SHP77 treated with DMSO at 0.1 percent for 48 hours (cell line): ENCODE data around the gene CCSER1.
A peak's percentile ranks its signal among the peaks of the same experiment; 100 is the strongest.
"Not testable (repeated sequence)": the region's sequence is repeated elsewhere in the genome, so short reads cannot be mapped to it uniquely, and the experiment has no call there.

Experiments
- DNase-seq: peaks from one replicate; lab custom pipeline; 2025; lab: John Stamatoyannopoulos, UW

CCSER1 gene

GRCh38 chr4:91282217-91282616 is 1155.0 kb downstream of the CCSER1 start:
- no peak for DNase-seq

- no peak for DNase-seq
Measured at GRCh38 chr4:91283726-91284230, 1156.6 kb downstream of the CCSER1 start.

GRCh38 chr4:91284480-91284879 is 1157.3 kb downstream of the CCSER1 start:
- no peak for DNase-seq

GRCh38 chr4:91285487-91285886 is 1158.3 kb downstream of the CCSER1 start:
- DNase-seq: no peak

GRCh38 chr4:91288702-91289311 is 1161.6 kb downstream of the CCSER1 start:
- peak; percentile 8 for DNase-seq

GRCh38 chr4:91298156-91298700 is 1171.0 kb downstream of the CCSER1 start:
- DNase-seq: no peak

GRCh38 chr4:91298824-91299223 is 1171.6 kb downstream of the CCSER1 start:
- DNase-seq: no peak

- DNase-seq: no peak
Measured at GRCh38 chr4:91302120-91302519, 1174.9 kb downstream of the CCSER1 start.

- no peak for DNase-seq
Measured at GRCh38 chr4:91304292-91304691, 1177.1 kb downstream of the CCSER1 start.

- DNase-seq: no peak
Measured at GRCh38 chr4:91317434-91317833, 1190.2 kb downstream of the CCSER1 start.

- no peak for DNase-seq
Measured at GRCh38 chr4:91319556-91320268, 1192.5 kb downstream of the CCSER1 start.

GRCh38 chr4:91322961-91323360 is 1195.8 kb downstream of the CCSER1 start:
- DNase-seq: no peak

- DNase-seq: no peak
Measured at GRCh38 chr4:91325495-91325894, 1198.3 kb downstream of the CCSER1 start.

GRCh38 chr4:91326167-91326566 is 1199.0 kb downstream of the CCSER1 start:
- DNase-seq: not testable (repeated sequence)

- no peak for DNase-seq
Measured at GRCh38 chr4:91330555-91331137, 1203.5 kb downstream of the CCSER1 start.

- no peak for DNase-seq
Measured at GRCh38 chr4:91340822-91341221, 1213.6 kb downstream of the CCSER1 start.

GRCh38 chr4:91345632-91346031 is 1218.4 kb downstream of the CCSER1 start:
- DNase-seq: no peak

GRCh38 chr4:91356496-91356895 is 1229.3 kb downstream of the CCSER1 start:
- not testable (repeated sequence) for DNase-seq

GRCh38 chr4:91358016-91358415 is 1230.8 kb downstream of the CCSER1 start:
- not testable (repeated sequence) for DNase-seq

GRCh38 chr4:91358621-91359020 is 1231.4 kb downstream of the CCSER1 start:
- DNase-seq: not testable (repeated sequence)

- no peak for DNase-seq
Measured at GRCh38 chr4:91359041-91360031, 1232.1 kb downstream of the CCSER1 start.

- no peak for DNase-seq
Measured at GRCh38 chr4:91362125-91362524, 1234.9 kb downstream of the CCSER1 start.
